WTC11 (cell line): ENCODE measurements around the gene UGT1A5.

Experiments
- ATF2 ChIP-seq: sonication (generic); formaldehyde crosslinking; IDR thresholded peaks from 2 replicates; pipeline ENCODE4 v1.8.1; 2022; ENCODE audit warnings: low read depth, missing genetic modification reagents, borderline replicate concordance
- CTCF ChIP-seq: fragments of 200-600 bp; IDR thresholded peaks from 2 replicates; pipeline ENCODE4 v1.8.0; 2022; ENCODE audit warnings: antibody characterized with exemption
- IRF2 ChIP-seq: sonication (generic); formaldehyde crosslinking; IDR thresholded peaks from 2 replicates; pipeline ENCODE4 v1.8.0; 2022; ENCODE audit warnings: low read depth, missing genetic modification reagents, borderline replicate concordance
- NFYB ChIP-seq: sonication (generic); formaldehyde crosslinking; conservative IDR thresholded peaks from 2 replicates; pipeline ENCODE4 v1.8.0; 2022; ENCODE audit warnings: low read depth, missing genetic modification reagents
- NR1H2 ChIP-seq: sonication (generic); formaldehyde crosslinking; IDR thresholded peaks from 2 replicates; pipeline ENCODE4 v1.9.0; 2021; ENCODE audit warnings: mild to moderate bottlenecking, moderate library complexity, missing genetic modification reagents
- PRRX2 ChIP-seq: fragments of 250-450 bp; sonication (Bioruptor Pico); IDR thresholded peaks from 2 replicates; pipeline ENCODE4 v1.8.0; 2021; ENCODE audit warnings: mild to moderate bottlenecking

GRCh38 chr2:233793465-233794127 lies 80.9 kb downstream of the UGT1A5 start:
- TF ChIP-seq ATF2 (CRISPR knock-in tag) (no peak), NR1H2 (CRISPR knock-in tag) (no peak), IRF2 (CRISPR knock-in tag) (no peak), PRRX2 (no peak), NFYB (no peak), CTCF (no peak)
